ENCODE measurements around the gene TTC3.

Gene TTC3

DNA sequence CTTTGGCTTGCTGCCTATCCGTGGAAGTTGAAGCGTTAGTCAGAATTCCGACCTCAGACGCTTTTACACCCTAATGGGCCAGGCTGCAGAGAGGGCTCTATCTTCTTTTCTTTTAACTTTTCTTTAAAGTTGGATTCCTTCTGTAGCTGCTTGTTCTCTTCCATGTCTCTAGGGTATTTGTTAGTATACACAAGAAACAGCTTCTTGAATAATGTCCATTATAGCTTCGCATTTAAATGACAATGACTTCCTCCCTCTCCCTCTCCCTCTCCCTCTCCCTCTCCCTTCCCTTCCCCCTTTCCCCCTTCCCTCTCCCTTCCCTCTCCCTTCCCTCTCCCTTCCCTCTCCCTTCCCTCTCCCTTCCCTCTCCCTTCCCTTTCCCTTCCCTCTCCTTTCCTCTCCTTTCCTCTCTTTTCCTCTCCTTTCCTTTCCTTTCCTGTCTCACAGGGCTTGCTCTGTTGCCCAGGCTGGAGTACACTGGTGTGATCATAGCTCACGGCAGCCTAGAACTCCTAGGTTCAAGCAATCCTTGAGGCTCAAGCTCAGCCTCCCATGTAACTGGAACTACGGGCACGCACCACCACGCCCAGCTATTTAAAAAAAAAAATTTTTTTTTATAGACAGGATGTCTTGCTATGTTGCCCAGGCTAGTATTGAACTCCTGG, 33.5 kb upstream of the TTC3 start:
- TF ChIP-seq, protein P1, sequence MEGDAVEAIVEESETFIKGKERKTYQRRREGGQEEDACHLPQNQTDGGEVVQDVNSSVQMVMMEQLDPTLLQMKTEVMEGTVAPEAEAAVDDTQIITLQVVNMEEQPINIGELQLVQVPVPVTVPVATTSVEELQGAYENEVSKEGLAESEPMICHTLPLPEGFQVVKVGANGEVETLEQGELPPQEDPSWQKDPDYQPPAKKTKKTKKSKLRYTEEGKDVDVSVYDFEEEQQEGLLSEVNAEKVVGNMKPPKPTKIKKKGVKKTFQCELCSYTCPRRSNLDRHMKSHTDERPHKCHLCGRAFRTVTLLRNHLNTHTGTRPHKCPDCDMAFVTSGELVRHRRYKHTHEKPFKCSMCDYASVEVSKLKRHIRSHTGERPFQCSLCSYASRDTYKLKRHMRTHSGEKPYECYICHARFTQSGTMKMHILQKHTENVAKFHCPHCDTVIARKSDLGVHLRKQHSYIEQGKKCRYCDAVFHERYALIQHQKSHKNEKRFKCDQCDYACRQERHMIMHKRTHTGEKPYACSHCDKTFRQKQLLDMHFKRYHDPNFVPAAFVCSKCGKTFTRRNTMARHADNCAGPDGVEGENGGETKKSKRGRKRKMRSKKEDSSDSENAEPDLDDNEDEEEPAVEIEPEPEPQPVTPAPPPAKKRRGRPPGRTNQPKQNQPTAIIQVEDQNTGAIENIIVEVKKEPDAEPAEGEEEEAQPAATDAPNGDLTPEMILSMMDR (IDR thresholded peaks at IDR 0.05; ENCODE audit: extremely low read depth, missing control alignments): no peak
- no peak for DNase-seq (ENCODE audit: low spot score)

GRCh38 chr21:37040212-37040611, 32.8 kb upstream of the TTC3 start:
- DNase-seq (ENCODE audit: low spot score): no peak
- TF ChIP-seq, protein P1 (IDR thresholded peaks at IDR 0.05; ENCODE audit: extremely low read depth, missing control alignments): no peak

DNA sequence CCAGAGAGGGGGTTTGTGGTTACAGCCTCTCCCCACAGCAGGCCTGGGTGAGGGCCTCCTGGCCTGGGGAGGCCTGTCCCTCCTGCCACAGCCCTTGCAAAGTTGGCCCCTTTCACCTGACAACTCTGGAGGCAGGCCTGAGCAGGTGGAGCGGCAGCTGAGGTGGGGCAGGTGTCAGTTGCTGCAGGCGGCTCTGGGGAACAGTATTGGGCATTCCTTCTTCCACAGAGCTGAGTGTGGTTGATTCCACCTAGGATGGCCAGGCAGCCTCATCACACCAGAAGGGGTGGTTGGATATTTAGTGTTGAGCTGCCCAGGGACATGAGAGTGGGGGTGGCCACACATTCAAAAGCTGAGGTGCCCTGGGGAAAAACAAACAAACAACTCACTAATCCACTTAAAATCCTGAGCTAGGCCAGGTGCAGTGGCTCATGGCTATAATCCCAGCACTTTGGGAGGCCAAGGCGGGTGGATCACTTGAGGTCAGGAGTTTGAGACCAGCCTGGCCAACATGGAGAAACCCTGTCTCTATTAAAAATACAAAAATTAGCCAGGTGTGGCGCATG, 31.3 kb upstream of the TTC3 start:
- DNase-seq (ENCODE audit: low spot score): no peak
- TF ChIP-seq, protein P1 (IDR thresholded peaks at IDR 0.05; ENCODE audit: extremely low read depth, missing control alignments): no peak

DNA sequence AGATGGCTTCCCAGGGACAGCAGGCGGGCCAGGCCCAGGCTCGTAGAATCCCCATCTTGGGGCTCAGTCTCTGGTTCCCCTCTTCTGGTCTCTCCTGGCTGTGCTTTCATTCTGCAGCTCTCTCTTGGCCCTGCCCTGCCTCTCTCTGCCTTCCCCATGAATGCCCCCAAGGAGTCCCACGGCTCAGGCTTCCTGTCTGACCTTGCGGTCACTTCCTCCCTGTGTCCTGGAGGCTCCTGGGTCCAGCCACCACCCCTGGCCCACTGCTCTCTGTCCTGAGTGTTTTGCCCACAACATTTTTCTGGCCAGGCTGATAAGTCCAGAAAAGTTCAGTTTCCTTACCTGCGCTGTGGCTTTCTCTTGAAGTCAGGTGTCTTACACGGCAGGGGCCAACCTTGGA, 29.2 kb upstream of the TTC3 start:
- no peak for DNase-seq (ENCODE audit: low spot score)
- TF ChIP-seq, protein P1 (IDR thresholded peaks at IDR 0.05; ENCODE audit: extremely low read depth, missing control alignments): no peak

GRCh38 chr21:37044643-37045042, 28.4 kb upstream of the TTC3 start:
- TF ChIP-seq, protein P1 (IDR thresholded peaks at IDR 0.05; ENCODE audit: extremely low read depth, missing control alignments): no peak

DNA sequence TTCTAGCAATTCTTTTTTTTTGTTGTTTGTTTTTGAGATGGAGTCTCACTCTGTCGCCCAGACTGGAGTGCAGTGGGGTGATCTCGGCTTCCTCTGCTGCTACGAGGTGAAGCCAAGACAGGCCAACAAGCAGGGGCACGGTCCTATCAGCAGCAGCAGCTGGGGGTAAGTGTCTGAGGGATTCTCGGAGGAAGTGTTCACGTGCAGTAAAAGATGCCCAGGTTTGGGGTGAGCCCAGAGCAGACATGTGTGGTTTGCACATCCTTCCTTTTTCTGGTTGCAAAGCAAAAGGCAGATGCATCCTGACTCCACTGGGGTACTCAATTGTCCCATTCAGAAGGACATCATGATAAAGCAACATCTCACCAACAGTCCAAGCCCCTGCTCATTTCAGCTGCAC, 27.9 kb upstream of the TTC3 start:
- TF ChIP-seq, protein P1 (IDR thresholded peaks at IDR 0.05; ENCODE audit: extremely low read depth, missing control alignments): no peak
- DNase-seq (ENCODE audit: low spot score): no peak

More at GRCh38 chr21:37044643-37045042, 28.4 kb upstream of the TTC3 start:
- DNase-seq (ENCODE audit: low spot score): no peak

GRCh38 chr21:37045556-37045955, 27.5 kb upstream of the TTC3 start:
- TF ChIP-seq, protein P1 (IDR thresholded peaks at IDR 0.05; ENCODE audit: extremely low read depth, missing control alignments): no peak
- no peak for DNase-seq (ENCODE audit: low spot score)

All from GM20000 (cell line).